Activated CD4-positive, CD25-positive, alpha-beta regulatory T cell (primary cell): ENCODE measurements around the gene APMAP.
"Not testable (repeated sequence)": the region's sequence is repeated elsewhere in the genome, so short reads cannot be mapped to it uniquely, and the experiment has no call there.

Experiments used
- DNase-seq, 4 experiments: peaks; one replicate each; lab custom pipeline; 2025; lab: John Stamatoyannopoulos, UW

APMAP gene

DNA sequence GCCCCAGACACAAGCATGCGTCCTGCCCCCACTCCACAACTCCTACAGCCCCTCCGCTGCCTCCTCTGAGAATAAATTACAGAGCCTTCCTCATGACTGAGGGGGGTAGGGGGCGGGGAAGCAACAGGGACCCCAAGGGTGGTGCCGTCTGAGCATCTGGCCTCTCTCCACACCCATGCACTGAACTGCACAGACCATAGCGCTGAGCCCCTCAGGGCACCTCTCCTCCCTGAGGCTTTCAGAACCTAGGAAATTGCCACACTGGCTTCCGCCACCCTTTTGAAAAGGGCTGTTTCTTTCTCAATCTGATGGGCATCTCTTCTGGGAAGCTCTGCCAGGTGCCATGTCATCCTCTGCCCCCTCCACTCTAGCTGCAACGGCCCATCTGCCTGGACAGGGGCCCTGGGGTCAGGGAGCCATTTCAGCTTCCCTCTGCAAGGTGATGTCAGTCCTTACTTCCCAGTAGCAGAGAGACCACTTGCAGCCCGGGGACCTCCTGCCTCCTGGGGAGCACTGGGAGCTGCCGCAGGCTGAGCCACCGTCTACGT, 40.9 kb downstream of the APMAP start:
- DNase-seq = no peak

DNA sequence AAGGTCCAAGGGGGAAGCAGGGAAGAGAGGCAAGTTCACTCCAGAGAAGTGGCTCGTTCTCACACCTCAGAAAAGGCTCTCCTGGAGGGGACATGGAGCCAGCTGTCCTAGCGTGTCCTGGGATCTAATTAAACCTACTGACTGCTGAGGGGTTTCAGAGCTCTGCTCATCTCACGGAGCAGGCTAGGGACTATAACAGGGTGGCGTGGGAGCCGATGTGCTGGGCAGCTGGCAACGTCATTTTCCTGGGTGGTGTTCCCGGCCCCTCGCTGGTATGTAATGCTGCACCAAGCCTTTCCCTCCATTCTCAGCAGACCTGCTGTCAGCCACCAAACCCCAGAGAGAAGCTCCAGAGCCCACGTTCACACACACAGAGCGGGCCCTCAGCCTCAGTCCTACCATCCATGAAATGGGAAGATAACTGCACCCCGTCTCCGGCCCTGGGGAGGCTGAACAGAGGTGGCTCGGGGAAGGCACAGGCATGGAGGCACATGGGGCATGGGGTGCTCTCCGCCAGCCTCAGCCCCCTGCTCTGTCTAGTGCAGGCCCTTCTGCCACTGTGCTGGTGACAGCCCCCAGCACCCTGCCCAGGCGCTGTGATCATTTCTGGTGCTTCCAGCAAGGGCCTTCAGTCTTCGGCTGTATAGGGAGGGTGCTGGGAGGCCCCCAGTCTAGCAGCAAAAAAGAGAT, 41.6 kb downstream of the APMAP start:
- no peak for DNase-seq

DNA sequence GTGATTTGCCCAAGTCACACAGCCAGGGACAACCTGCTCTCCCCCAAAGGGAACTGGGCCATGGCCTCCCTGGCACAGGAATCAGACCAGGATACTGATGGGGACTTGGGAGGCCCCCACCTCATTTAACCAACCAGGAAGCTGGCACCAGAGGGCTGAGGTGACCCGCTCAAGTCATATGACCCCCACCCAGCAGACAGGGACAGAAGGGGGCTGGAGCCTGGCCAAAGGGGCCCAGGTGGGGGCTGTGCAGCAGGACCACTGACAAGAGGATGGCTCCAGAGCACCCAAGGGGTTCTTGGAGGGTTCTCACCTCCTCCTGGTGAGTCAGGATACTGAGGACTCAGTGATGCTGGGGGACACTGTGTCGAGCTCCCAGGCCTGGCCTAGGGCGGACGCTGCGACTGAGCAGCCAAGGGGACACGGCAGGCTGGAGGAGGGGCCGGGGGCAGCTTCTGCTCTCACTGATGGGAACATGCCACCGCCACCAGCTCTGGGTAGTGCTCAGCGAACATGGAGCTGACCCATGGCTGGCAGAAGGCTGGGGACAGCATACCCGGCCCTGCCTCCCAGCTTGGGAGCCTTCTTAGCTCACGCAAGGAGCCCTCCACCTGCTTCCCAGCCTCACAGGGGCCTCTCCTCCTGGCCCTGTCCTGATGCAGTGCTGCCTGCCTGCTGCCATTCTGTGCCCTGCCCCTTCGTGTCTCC, 42.3 kb downstream of the APMAP start:
- DNase-seq = no peak

DNA sequence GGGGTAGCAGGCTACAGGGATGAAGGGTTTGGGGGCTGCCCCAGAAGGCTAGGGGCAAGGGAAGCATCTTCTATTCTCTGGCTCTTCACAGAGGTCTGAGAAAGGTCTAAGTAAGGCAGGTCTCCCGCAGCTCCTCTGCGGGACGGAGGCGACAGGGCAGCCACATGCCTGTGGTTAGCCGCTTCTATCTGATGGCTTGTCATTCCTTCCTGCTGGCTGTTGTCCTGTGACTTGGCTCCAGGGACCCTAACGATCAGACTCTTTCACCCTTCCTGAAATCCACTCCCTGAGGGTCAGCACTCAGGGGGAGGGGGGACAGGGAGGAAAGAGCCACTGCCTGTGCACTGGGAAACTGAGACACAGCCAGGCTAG, 42.8 kb downstream of the APMAP start:
- DNase-seq = no peak

DNA sequence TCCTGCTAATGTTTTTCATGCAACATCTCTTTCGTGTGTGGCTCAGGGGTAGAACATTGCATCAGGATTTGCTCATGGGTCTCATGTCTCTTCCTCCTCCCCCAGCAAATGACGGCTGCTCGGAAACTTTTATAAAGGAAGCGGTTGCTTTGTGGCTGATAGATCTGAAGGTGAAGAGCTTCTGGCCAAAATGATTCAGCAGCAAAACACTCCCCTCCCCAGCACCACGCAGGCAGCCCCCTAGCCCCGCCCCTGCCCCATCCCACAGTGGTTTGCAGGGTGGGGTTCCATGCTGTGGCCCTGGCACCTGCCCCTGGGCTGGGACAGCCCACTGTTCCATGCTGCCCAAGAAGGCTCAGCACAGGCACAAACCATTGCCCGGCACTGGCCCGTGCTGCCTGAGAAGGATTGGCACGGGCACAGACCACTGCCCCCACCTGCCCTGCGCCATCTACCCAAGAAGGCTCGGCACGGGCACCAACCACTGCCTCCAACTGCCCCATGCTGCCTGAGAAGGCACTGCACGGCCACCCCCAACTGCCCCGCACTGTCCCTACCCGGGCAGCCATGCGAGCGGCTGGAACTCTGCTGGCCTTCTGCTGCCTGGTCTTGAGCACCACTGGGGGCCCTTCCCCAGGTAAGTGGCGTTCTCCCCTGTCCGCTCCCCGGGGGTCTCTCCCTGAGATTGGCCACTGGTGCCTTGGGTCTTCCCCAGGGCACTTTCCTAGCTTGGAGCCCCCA, 43.4 kb downstream of the APMAP start, which contains the start of gene CST7:
CST7 (plus strand) TSS at position 331 of the 741 bp plus-strand sequence; CDS start at position 568, 237 bp downstream.
- peak; percentile 46 to 58 (median 54) for DNase-seq

DNA sequence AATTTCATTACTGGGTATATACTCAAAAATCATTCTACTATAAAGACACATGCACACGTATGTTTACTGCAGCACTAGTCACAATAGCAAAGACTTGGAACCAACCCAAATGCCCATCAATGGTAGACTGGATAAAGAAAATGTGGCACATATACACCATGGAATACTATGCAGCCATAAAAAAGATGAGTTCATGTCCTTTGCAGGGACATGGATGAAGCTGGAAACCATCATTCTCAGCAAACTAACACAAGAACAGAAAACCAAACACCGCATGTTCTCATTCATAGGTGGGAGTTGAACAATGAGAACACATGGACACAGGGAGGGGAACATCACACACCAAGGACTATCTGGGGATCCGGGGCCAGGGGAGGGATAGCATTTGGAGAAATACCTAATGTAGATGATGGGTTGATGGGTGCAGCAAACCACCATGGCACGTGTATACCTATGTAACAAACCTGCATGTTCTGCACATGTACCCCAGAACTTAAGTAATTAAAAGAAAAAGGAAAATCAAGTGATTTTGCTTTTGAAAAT, 44.1 kb downstream of the APMAP start:
- not testable (repeated sequence) for DNase-seq

DNA sequence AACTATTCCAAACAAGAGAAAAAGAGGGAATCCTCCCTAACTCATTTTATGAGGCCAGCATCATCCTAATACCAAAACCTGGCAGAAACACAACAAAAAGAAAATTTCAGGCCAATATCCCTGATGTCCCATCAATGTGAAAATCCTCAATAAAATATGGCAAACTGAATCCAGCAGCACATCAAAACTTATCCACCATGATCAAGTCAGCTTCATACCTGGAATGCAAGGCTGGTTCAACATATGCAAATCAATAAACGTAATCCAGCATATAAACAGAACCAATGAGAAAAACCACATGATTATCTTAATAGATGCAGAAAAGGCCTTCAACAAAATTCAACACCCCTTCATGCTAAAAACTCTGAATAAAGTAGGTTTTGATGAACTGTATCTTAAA, 46.2 kb downstream of the APMAP start:
- not testable (repeated sequence) for DNase-seq

DNA sequence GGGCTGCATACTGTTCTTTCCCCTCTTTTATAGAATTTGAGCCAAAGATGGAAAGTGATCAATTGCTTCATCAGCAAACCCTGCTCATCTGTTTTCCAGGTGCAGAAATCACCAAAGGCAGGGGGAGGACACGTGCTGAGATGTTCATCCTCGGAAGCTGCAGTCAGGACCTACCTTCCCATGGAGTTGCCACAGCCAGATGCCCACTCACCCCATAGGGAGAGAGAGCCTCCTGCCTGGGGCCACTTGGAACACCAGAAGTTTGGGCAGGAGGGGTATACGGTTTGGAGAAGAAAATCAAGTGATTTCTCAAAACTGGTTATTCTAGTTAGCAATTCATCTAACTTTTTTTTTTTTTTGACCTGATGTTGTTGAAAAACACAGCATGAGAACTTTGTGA, 48.8 kb downstream of the APMAP start:
- no peak for DNase-seq

DNA sequence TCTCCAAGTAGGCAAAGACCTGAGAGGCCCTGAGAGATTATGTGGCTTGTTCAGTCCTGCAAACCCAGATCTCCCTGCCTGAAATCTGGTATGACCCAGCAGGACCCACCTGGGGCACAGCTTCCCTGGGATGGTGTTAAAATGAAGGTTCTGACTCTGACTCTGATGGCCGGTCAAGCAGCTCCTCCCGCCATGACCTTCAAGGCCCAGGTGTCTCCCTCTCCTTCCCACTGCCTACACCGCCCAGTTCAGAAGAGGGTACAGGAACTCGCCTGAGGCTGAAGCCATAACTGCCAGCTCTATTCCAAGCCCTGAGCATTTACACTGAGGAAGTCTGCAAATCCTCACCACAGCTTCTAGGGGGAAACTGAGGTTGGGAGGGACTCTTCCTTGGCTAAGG, 49.4 kb downstream of the APMAP start:
- DNase-seq = no peak

DNA sequence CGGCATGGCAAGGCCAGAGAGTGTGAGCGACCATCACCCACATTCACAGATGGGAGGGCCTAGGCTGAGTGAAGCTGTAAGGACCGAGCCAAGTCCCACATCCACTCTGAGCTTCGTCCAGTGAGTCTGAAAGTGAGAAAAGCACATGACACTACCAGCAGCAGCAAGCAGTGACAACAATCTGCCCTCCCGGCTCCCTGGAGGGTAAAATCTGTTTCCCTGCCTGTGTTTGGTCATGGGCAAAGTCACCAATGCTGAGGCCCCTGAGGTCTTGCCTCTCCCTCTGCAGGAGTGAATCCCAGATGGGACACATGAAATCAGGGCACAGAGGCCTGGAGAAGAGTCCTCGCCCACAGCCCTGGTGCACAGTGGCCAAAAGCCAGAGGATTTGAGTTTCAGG, 49.9 kb downstream of the APMAP start:
- DNase-seq = no peak

DNA sequence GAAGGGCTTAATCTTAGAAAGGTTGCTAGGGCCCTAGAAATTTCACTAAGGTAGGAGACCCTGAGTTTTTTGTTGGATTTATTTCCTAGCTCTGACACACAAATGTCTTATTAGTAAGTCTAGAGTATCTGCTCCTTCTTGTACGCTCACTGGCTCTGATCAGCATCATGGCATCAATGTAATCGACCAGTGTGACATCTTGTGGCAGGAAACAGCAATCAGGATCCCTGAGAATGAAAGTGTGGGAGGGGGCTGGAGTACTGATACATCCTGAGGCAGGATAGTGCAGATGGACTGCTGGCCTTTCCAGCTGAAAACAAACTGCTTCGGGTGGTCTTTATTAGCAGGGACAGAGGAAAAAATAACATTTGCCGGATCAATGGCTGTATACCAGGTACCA, 53.5 kb downstream of the APMAP start:
- DNase-seq = no peak

DNA sequence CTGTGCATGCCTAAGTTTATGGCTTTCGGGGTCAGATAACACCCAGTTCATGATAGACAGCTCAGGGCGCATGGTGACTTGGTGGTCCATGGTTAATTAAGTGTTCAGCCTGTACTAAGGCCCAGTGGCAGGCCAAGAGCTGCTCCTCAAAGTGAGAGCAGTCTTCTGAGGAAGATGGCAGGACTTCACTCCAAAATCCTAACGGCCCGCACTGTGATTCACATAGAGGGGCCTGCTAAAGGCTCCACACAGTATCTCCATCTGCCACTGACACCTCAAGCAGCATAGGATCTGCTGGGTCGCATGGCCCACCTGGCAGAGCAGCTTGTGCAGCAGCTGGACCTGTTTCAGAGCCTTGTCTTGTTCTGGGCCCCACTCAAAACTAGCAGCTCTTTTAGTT, 54.1 kb downstream of the APMAP start:
- DNase-seq = no peak

DNA sequence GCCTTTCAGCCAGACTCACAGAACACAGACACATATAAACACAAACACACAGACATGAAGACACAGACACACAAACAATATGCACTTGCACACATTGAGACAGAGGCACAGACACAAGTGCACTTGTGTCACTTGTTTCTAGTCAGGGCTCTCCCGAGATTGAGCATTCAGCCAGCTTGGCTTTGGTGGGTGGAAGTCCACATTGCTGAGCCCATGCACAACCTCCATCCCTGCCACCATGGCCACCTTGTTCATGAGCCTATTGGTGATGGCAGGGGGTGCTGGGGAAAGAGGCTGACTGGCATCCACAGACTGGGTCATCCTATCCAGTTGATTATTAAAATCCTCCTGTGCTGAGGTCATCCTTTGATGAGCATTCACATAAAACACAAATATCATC, 55.0 kb downstream of the APMAP start:
- no peak for DNase-seq

DNA sequence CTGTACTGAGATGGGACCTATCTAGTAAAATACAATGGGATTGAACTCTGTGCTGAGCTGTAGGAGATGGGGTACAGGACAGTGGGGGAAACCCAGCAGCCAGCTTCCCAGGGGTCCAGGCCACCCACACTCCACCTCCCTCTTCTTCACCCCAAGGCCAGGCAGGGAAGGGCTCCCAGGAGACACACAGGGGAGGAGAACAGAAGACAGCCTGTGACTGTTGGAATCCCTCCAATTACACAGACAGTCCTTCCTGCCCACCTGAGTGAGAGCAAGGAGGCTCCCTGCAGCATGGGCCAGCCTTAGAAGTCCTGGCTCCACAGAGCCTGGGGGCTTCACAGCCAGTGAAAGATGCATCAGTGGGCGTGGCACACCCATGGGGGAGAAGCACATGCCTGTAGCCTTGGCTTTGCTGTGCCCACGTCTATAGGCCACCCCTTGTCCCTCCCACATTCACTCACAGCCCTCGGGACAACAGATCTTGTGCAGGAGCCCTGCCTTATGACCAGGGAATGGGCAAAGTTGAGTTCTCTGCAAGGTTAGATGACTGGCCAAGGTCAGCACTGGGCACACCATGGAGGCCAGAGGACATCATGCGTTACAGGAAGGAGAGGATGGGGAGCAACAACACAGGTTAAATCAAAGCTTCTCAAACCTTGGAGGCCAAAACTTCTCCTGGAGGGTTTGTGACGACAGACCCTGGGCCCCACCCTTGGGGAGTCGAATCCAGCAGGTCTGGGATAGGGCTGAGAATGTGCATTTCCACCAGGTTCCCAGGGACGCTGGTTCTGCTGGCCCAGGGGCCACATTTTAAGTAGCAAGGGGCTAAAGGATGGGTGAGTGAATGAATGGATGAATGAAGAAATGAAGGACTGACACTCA, 55.8 kb downstream of the APMAP start:
- DNase-seq = no peak

DNA sequence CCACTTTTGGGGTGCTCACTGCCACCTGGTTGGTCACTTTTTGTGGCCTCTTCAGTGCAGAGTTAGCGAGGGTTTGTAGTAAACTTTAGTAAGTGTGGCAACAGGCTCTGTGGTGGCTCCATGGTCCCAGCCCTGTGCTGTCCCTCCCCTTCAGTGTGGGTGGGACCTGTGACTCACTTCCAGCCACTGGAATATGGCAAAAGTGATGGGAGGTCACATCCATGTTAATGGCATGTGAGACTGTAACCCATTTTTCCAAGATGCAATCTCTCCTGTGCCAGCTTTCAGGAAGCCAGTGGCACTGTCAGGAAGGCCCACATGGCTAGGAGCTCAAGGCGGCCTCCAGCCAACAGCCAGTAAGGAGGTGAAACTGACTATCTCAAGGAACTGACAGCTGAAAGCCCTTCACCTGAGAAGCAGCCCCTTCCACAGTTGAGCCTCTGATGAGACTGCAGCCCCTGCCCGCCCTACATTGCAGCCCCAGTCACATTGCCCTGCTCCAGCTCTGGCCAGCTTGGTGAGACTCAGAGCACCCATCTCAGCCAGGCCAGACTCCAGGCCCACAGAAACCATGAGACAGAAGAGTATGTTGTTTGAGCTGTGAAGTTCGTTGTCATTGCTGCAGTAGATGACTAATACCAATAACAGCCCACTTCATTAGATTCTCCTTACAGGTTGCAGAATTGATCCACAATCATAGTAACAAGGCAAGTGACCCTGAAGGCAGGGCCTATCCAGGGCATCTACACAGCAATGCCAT, 56.6 kb downstream of the APMAP start:
- no peak for DNase-seq

DNA sequence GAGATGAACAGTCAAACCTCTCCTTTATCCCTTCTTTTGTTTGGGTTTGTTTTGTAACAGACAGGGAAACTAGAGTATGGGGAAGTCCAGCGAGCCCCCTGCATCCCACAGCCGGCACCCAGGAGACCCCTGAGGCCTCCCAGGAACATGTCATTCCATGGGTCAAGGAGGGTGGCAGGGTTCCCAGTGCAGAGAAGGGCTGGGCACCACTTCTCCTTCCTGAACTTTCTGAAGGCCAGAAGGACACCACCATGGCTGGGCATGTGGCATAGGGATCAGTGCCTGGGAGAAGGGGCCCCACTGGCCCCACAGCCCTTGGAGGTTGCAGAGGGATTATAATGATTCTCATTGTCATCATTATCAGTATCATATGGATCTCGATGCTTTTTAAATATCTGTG, 57.4 kb downstream of the APMAP start:
- DNase-seq = no peak

DNA sequence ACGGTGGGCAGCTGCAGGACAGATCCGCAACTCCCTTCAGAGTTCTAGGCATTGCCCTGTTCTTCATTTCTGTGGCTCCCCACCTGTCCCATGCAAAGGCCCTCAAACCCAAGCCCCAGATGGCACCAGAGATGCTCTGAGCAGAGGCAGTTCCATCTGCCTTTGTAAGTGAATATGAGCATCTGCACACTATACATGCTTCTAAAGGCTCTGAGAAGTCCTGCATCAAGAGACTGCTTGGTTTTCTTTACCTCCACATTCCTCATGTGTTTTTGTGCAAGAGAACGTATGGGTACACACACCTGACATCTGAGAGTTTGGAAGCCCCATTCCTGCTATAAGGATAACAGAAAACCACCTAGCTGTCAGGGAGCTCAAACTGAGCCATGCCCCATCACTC, 57.8 kb downstream of the APMAP start:
- no peak for DNase-seq

DNA sequence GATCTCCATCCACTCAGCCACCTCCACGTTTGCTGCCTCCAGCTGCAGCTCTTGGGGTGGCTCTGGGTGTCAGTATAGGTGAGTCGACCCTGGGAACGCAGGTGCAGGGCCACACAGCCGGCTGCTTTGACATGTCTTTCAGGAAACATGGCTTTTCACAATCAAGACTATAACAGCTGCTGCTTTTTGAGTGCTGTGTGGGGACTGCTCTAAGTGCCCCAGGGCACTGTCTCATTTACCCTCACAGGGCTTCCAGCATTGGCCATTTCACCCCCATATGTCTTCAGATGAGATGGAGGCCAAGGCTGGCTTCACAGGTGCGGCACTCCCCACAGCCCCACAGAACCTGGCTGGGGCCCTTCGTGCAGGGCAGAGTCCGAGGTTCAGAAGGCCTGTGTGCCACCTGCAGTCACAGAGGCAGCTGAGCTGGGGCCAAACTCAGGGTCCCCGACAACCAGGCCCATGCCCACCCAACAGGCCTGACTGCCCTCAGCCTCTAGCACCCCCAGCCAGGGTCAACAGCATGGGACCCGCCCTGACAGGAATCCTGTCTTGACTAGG, 58.4 kb downstream of the APMAP start:
- no peak for DNase-seq

DNA sequence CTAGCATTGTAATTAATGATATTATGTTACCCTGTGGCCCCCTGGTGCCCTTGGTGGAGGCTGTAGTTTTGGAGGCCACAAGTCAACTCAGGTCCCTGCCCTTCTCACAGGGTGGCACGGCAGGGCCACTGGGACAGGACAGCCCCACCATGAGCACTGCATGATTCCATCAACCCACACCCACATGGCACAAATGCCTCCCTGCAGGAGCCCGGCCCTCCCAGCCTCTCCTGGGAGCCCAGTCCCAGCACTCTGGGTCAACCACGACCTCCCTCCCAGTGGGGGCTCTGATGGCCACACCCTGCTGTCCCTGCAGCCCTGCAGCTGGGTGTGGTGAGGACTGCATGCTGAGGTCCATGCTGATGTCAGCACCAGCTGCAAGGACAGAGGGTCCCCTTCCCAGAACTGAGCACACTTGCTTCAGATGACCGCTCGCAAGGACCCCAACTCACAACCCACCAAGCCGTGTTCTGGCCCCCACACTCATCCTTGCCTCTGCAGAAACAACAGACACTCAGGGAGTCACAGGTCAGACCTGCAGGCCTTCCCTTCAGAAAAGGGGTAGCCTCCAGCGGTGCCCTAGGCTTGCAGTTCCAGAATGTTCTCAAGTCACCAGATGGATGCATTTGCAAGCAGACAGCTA, 59.2 kb downstream of the APMAP start:
- DNase-seq = no peak

DNA sequence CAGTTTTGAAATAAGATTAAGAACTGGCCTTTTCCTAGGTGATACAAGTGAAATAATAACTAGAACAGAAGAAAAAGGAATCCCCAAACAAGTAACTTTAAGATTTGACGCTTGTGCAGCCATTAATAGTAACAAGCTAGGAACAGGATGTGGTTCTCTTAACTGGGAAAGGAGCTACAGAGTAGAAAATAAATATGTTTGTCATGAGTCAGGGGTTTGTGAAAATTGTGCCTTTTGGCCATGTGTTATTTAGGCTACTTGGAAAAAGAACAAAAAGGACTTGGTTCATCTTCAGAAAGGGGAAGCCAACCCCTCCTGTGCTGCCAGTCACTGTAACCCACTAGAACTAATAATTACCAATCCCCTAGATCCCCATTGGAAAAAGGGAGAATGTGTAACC, 60.7 kb downstream of the APMAP start:
- DNase-seq = not testable (repeated sequence)
